ENCODE results near the gene SPSB4. TPM values are rescaled to one million over a fixed set of nuclear protein-coding genes. Genes with fewer than 3 reads are reported as not detected.
A peak's percentile ranks its signal among the peaks of the same experiment; 100 is the strongest.

SPSB4 gene
- total and polyA plus RNA-seq, 8 donors = 2.6 to 20.2 (median 11.1) TPM

DNA sequence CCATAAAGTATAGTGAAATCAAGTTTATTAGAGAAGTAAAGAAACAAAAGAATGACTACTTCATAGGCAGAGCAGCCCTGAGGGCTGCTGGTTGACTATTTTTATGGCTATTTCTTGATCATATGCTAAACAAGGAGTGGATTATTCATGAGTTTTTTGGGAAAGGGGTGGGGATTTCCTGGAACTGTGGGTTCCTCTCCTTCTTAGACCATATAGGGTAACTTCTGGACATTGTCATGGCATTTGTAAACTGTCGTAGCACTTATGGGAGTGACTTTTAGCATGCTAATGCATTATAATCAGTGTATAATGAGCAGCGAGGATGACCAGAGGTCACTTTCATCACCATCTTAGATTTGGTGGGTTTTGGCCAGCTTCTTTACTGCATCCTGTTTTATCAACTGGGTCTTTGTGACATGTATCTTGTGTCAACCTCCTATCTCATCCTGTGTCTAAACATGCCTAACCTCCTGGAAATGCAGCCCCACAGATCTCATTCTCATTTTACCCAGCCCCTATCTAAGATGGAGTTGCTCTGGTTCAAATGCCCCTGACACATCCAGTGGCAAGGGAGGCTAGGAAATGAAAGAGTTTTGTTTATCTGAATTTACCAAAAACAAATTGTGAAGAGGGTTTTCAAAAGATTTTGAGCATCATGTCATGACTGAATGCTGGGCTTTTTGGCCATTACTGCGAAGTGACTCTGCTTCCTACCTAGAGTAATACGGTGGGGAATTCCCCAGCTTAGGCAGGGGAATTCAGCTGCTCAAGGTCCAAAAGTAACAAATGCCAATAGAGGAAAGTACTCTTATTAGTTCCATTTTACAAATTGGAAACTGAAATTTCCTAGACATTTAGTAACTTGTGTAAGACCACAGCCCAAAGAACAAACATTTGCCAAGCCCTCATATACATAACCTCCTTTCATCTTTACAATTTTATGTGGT lies 6.2 kb upstream of the SPSB4 start:
- WGBS, 2 donors = 80 to 82% methylated on average over 4 of the region's 4 CpGs
- no peaks in the 10 kb centered on the region for H3K4me1 ChIP-seq
- no peaks in the 10 kb centered on the region for H3K9me3 ChIP-seq
- no peak for FAIRE-seq
- no peaks in the 10 kb centered on the region for H3K27me3 ChIP-seq
- peak in 1 of 4 donors; percentile 48 for ATAC-seq
- no peak for DNase-seq
- H3K36me3 ChIP-seq = no peaks in the 10 kb centered on the region
- H3K27ac ChIP-seq = no peak overlapping the region
- no peak for TF ChIP-seq CTCF (IDR thresholded peaks at IDR 0.05)
- H3K4me3 ChIP-seq = no peak overlapping the region
- intact Hi-C loops (cut with DNase I) = no loop called here

GRCh38 chr3:141045849-141046248 lies 5.3 kb upstream of the SPSB4 start:
- no peaks in the 10 kb centered on the region for H3K9me3 ChIP-seq
- intact Hi-C loops (cut with DNase I) = no loop called here
- H3K4me1 ChIP-seq = no peaks in the 10 kb centered on the region
- H3K27ac ChIP-seq = no peak overlapping the region
- no peaks in the 10 kb centered on the region for H3K27me3 ChIP-seq
- no peaks in the 10 kb centered on the region for H3K36me3 ChIP-seq
- DNase-seq = no peak
- no peak overlapping the region for H3K4me3 ChIP-seq
- TF ChIP-seq CTCF (IDR thresholded peaks at IDR 0.05) = no peak
- FAIRE-seq = no peak
- WGBS, 2 donors = 53 to 62% methylated on average over 1 of the region's 1 CpG
- no peak for ATAC-seq

GRCh38 chr3:141047168-141047567 lies 4.0 kb upstream of the SPSB4 start:
- Histone ChIP-seq H3K4me3 (no peak overlapping the region), H3K36me3 (no peaks in the 10 kb centered on the region), H3K4me1 (no peaks in the 10 kb centered on the region), H3K27ac (no peak overlapping the region), H3K27me3 (no peaks in the 10 kb centered on the region), H3K9me3 (no peaks in the 10 kb centered on the region)
- FAIRE-seq (no peak), DNase-seq (no peak), ATAC-seq (no peak)
- WGBS, 2 donors = 73 to 83% methylated on average over 1 of the region's 1 CpG
- TF ChIP-seq CTCF (IDR thresholded peaks at IDR 0.05) = no peak
- intact Hi-C loops (cut with DNase I) = no loop called here

GRCh38 chr3:141049681-141050080 lies 1.5 kb upstream of the SPSB4 start:
- Histone ChIP-seq H3K27me3 (no peaks in the 10 kb centered on the region), H3K36me3 (no peaks in the 10 kb centered on the region), H3K9me3 (no peaks in the 10 kb centered on the region), H3K4me1 (no peaks in the 10 kb centered on the region), H3K4me3 (no peak overlapping the region), H3K27ac (no peak overlapping the region)
- DNase-seq (no peak), ATAC-seq (no peak), FAIRE-seq (no peak)
- peak in 1 of 4 donors; percentile 14 for TF ChIP-seq CTCF (IDR thresholded peaks at IDR 0.05)
- 41 to 47% methylated on average over 2 of the region's 2 CpGs for WGBS, 2 donors
- intact Hi-C loops (cut with DNase I) = loop anchor here in 1 of 3 donors (10.0 kb wide), 1 partner anchor 55 kb away; no protein-coding TSS in a partner anchor

Data from pancreas (tissue), 10 donors.